Heart left ventricle (tissue), 16 donors: ENCODE data around the gene SETBP1. TPM values are rescaled to one million over a fixed set of nuclear protein-coding genes. Genes with fewer than 3 reads are reported as not detected.

Experiments
- ATAC-seq, 4 donors: fragments of 200-7000 bp; cut with Tn5 transposase; one replicate each; pipeline ENCODE4 v1.9.1; 2020 to 2022; ENCODE audit warnings: moderate library complexity in 4 of 4, mild to moderate bottlenecking in 3 of 4, moderate number of reproducible peaks in 1 of 4
- DNase-seq, 5 donors: peaks; one replicate each; pipeline ENCODE4 v3.0.0-alpha.2; 2020
- H3K27ac ChIP-seq, 12 donors: fragments of 200-600 bp; sonication (generic) in 4 of 12; one replicate each; pipeline versions ENCODE4 v1.5.0 to v1.8.0; 2016 to 2022; ENCODE audit warnings: mild to moderate bottlenecking in 2 of 12
- H3K27me3 ChIP-seq, 9 donors: fragments of 200-600 bp; sonication (generic) in 2 of 9; one replicate each; pipeline versions ENCODE4 v1.5.1 to v1.8.0; 2016 to 2022; ENCODE audit warnings: mild to moderate bottlenecking in 3 of 9
- H3K36me3 ChIP-seq, 9 donors: fragments of 200-600 bp; sonication (generic) in 2 of 9; one replicate each; pipeline versions ENCODE4 v1.5.0 to v1.8.0; 2018 to 2022; ENCODE audit warnings: mild to moderate bottlenecking in 2 of 9
- H3K4me1 ChIP-seq, 12 donors: fragments of 200-600 bp; sonication (generic) in 4 of 12; one replicate each; pipeline versions ENCODE4 v1.5.0 to v1.8.0; 2016 to 2022; ENCODE audit warnings: mild to moderate bottlenecking in 3 of 12
- H3K4me3 ChIP-seq, 12 donors: fragments of 200-600 bp; sonication (generic) in 4 of 12; one replicate each; pipeline versions ENCODE4 v1.5.0 to v1.8.0; 2017 to 2022; ENCODE audit warnings: mild to moderate bottlenecking in 9 of 12, moderate library complexity in 4 of 12
- H3K9me3 ChIP-seq, 12 donors: fragments of 200-600 bp; sonication (generic) in 4 of 12; one replicate each; pipeline versions ENCODE4 v1.5.0 to v1.8.0; 2016 to 2022; ENCODE audit warnings: mild to moderate bottlenecking in 1 of 12
- CTCF ChIP-seq, 12 donors: fragments of 200-600 bp; sonication (generic) in 4 of 12; IDR thresholded peaks; one replicate each; pipeline versions ENCODE4 v1.5.0 to v1.8.0; 2018 to 2022; ENCODE audit warnings: antibody characterized with exemption in 12 of 12, mild to moderate bottlenecking in 5 of 12
- POLR2A ChIP-seq, 2 donors: fragments of 450-650 bp; IDR thresholded peaks; one replicate each; pipeline ENCODE4 v1.6.1; 2017; ENCODE audit warnings: antibody characterized with exemption in 2 of 2, mild to moderate bottlenecking in 2 of 2, moderate library complexity in 2 of 2
- WGBS, 4 donors: extraction: QIAGEN DNeasy Blood & Tissue Kit in 2 of 4; methylation state at CpG; one replicate each; pipeline versions ENCODE4 v1.1.5 to v1.1.7; 2013 to 2018; 5-methylcytosine and 5-hydroxymethylcytosine counted together
- intact Hi-C, 10 donors: fragments of 100-400 bp; cut with DNase I; formaldehyde crosslinking; loops; one replicate each; pipeline versions ENCODE4 v1.11.1 to v1.14.2; 2022
- polyA plus RNA-seq, 2 donors: library from polyadenylated mRNA; stranded (reverse); fragments of 200-250 nt; gene quantifications; one replicate each; pipeline ENCODE4 v1.2.3, GENCODE V29; 2013
- total RNA-seq, 9 donors: library from RNA; depleted of rRNA in 2 of 9; stranded (reverse); fragments of >200 nt in 2 of 9; fragmentation: NEBNext Ultra II Directional in 3 of 9; extraction: Animal tissue kit (Norgen Biotek cat#: 25700) in 3 of 9; gene quantifications; one replicate each; pipeline versions ENCODE4 v1.1.0 to v1.2.4, GENCODE V29; 2016 to 2023
- donor health status: ischemic (EF 13 %, LVEDD 7.1; RV severe dilation, severe dysfunction).
- donor health status: healthy with polysubstance abuse.
- donor health status: DM: no; HTN: yes; CAD: no.
- donor health status: DM: no; HTN: no; CAD: no.
- donor health status: ischemic (EF 25% LVEDD 6.9; RV normal size, moderate dysfunction).
- donor health status: ischemic (EF 25% LVEDD 5.7; RV mildly dilated, moderate dysfunction).
- donor health status: healthy.
- donor health status: DM: yes; HTN: yes; CAD: no.
- donor health status: ischemic (EF 35%, LVEDD 5.7; RV mildly dilated, moderate dysfunction).
- donor health status: nonischemic (EF 11% LVEDD 7.7; RV severe dilation, severe dysfunction).
- donor health status: DM: yes; HTN: yes; CAD: no.
- donor health status: PGD.
- donor health status: ischemic (EF 29% LVEDD 5.4; RV normal size, mild dysfunction).
- donor health status: nonischemic (EF 23%, LVEDD 6.1; RV moderate dilation, normal function).

Gene SETBP1
- total and polyA plus RNA-seq, 11 donors, result 1.2 to 10.6 (median 5.5) TPM

DNA sequence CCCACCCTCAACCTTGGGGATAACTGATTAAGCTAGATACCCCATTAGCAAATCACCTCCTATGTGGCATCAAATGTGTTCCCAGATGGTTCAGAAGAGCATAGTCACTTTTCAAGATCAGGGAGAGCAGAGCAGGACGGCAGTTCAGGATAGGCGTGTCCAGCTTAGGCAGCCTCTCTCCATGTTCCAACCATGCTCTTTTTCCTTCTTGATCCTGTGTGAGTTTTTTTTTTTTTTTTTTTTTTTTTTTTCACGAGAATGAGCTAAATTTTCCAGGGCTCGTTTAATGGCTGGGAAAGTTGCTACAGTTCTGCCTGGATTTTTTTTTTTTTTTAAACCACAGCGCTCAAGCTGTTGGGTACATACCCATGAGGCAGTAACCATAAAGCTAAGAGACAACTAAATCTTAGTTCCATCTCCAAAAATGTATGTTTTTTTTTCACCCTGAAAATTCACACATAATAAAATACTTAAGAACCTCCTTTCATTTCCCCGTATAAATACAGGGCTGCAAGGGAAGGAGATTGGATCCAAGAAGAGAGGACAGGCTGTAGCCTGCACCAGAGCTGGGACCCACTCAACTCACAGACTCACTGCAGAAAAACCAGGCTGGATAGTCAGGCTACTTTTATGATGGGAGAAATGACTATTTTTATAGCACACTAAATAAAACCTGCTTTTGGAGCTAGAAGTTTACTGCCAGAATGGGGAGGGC is 244.3 kb downstream of the SETBP1 start:
- no peaks in the 10 kb centered on the region for H3K36me3 ChIP-seq
- no peaks in the 10 kb centered on the region for H3K27me3 ChIP-seq
- intact Hi-C loops, result no loop called here
- peak overlapping the region in 5 of 12 donors; percentile 3 to 44 (median 11) for H3K27ac ChIP-seq
- H3K9me3 ChIP-seq, result peaks cover 0 to 6% (median 0%) of the 10 kb centered on the region in 12 donors
- 64 to 77% (median 68%) methylated on average over 6 of the region's 6 CpGs for WGBS, 4 donors
- DNase-seq, result no peak
- ATAC-seq, result peak; percentile 38 to 71 (median 54)
- no peak overlapping the region for H3K4me3 ChIP-seq
- H3K4me1 ChIP-seq, result peaks cover 0 to 16% (median 0%) of the 10 kb centered on the region in 12 donors
- no peak for TF ChIP-seq POLR2A (IDR thresholded peaks at IDR 0.05)
- TF ChIP-seq CTCF (IDR thresholded peaks at IDR 0.05), result no peak

DNA sequence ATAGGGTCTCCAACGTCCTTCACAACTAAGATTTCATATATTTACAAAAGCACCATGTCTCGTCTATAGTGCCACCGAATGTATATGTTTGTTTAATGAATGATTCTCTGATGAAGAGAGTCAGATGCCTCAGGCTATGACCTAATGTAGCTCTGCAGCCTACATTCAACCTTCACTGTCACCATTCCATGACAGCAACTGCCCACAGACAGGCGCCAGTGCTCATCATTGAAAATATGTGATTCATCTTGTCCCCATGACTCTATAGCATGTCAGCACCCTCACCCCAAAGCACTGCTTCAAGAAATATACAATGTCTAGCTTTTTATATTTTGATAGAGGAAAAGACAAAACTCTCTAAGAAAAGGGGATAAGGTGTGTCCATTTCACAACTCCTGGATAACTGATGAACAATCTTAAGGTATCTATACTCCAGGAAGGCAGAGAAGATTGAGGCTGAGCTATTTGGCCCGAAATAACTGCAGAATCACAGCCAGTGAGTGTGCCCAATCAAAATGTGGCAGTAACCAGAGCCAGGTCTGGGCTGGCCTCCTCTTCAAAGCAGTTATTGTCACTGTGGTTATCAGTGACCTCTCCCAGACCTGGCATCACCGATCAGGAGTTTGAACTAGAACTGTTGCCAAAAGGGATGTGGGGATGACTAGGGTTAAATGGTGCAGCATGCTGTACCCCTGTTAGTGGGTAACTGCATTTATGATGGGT is 246.6 kb downstream of the SETBP1 start:
- ATAC-seq (no peak), DNase-seq (no peak)
- Histone ChIP-seq H3K9me3 (peaks cover 0 to 19% (median 0%) of the 10 kb centered on the region in 12 donors), H3K36me3 (no peaks in the 10 kb centered on the region), H3K4me3 (no peak overlapping the region), H3K4me1 (peaks cover 0 to 16% (median 0%) of the 10 kb centered on the region in 12 donors), H3K27me3 (no peaks in the 10 kb centered on the region), H3K27ac (no peak overlapping the region)
- WGBS, 4 donors, result 88 to 91% (median 89%) methylated on average over 6 of the region's 6 CpGs
- intact Hi-C loops, result no loop called here
- TF ChIP-seq CTCF (IDR thresholded peaks at IDR 0.05) (no peak), POLR2A (IDR thresholded peaks at IDR 0.05) (no peak)

DNA sequence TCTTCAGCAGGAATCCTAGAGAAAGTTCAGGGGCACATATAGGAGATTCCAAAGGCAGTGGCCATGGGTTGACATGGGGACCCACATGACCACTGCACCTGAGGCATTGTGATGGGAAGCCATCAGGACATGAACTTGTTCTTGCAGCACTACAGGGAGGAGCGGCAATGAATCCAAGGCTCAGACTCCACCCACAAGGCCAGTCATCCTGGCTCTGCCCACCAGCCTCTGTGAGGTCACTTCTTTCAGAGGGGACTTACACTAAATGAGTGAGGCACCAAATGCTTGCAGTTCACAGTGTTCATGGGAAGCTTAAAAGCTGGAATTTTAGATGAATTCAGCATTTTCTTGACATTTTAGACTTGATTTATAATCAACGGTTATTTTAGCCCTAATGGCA is 254.2 kb downstream of the SETBP1 start:
- no peak for ATAC-seq
- Histone ChIP-seq H3K4me1 (peaks cover 0 to 18% (median 8%) of the 10 kb centered on the region in 12 donors), H3K9me3 (peaks cover 0 to 32% (median 0%) of the 10 kb centered on the region in 12 donors), H3K27ac (no peak overlapping the region), H3K27me3 (no peaks in the 10 kb centered on the region), H3K4me3 (no peak overlapping the region), H3K36me3 (no peaks in the 10 kb centered on the region)
- no peak for TF ChIP-seq CTCF (IDR thresholded peaks at IDR 0.05)
- intact Hi-C loops, result no loop called here
- 92 to 99% (median 94%) methylated on average over 2 of the region's 2 CpGs for WGBS, 4 donors
- no peak for DNase-seq

GRCh38 chr18:44935455-44935854 is 254.8 kb downstream of the SETBP1 start:
- Histone ChIP-seq H3K9me3 (peaks cover 0 to 32% (median 0%) of the 10 kb centered on the region in 12 donors), H3K27ac (no peak overlapping the region), H3K4me3 (no peak overlapping the region), H3K36me3 (no peaks in the 10 kb centered on the region), H3K27me3 (no peaks in the 10 kb centered on the region), H3K4me1 (peaks cover 0 to 18% (median 8%) of the 10 kb centered on the region in 12 donors)
- intact Hi-C loops, result no loop called here
- ATAC-seq (no peak), DNase-seq (no peak)
- TF ChIP-seq CTCF (IDR thresholded peaks at IDR 0.05) (no peak), POLR2A (IDR thresholded peaks at IDR 0.05) (no peak)
